Rectal smooth muscle tissue (tissue), 1 donor: ENCODE results near the gene RAD51B.

Source experiments
- H3K27ac ChIP-seq: one replicate; pipeline ENCODE4 v1.7.0; 2013; ENCODE audit warnings: low read depth, low read length, inconsistent platforms
- H3K27me3 ChIP-seq: one replicate; pipeline ENCODE4 v1.7.0; 2013; ENCODE audit warnings: low read length; ENCODE audit not compliant: control insufficient read depth, insufficient read depth
- H3K36me3 ChIP-seq: one replicate; pipeline ENCODE4 v1.7.0; 2013; ENCODE audit warnings: low read length; ENCODE audit not compliant: control insufficient read depth, insufficient read depth
- H3K4me1 ChIP-seq: one replicate; pipeline ENCODE4 v1.7.0; 2013; ENCODE audit warnings: low read length; ENCODE audit not compliant: control insufficient read depth, insufficient read depth
- H3K4me3 ChIP-seq: one replicate; pipeline ENCODE4 v1.7.0; 2013; ENCODE audit warnings: low read length
- H3K9ac ChIP-seq: one replicate; pipeline ENCODE4 v1.7.0; 2013; ENCODE audit warnings: low read length

Gene RAD51B

GRCh38 chr14:68568907-68569897 is 749.6 kb downstream of the RAD51B start:
- Histone ChIP-seq H3K36me3 (no peaks in the 10 kb centered on the region), H3K27ac (no peak overlapping the region), H3K9ac (no peak overlapping the region), H3K4me1 (peaks cover 11% of the 10 kb centered on the region), H3K4me3 (no peak overlapping the region), H3K27me3 (no peaks in the 10 kb centered on the region)

GRCh38 chr14:68569970-68570409 is 750.4 kb downstream of the RAD51B start:
- H3K4me3 ChIP-seq: no peak overlapping the region
- H3K27ac ChIP-seq: no peak overlapping the region
- no peaks in the 10 kb centered on the region for H3K27me3 ChIP-seq
- no peaks in the 10 kb centered on the region for H3K36me3 ChIP-seq
- H3K9ac ChIP-seq: no peak overlapping the region
- peaks cover 13% of the 10 kb centered on the region for H3K4me1 ChIP-seq

DNA sequence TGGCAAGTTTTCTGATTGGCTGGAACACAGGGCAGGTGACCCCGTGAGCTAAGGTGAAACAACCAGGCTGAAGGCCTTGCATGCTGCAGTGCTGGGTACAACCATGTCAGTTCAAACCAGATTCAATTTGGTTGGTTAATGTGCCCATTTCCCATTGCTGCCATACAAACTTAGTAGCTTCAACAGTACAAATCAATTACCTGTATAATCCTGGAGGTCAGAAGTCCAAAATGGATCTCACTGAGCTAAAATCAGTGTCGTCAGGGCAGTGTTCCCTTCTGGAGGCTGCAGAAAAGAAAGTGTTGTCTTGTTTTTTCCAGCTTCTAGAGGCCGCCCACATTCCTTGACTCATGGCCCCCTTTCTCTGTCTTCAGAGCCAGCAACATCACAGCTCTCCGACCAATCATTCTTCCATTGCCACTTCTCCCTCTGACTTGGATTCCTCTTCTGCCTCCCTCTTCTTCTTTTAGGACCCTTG is 751.6 kb downstream of the RAD51B start:
- Histone ChIP-seq H3K27ac (no peak overlapping the region), H3K27me3 (no peaks in the 10 kb centered on the region), H3K36me3 (no peaks in the 10 kb centered on the region), H3K9ac (no peak overlapping the region), H3K4me1 (peaks cover 11% of the 10 kb centered on the region), H3K4me3 (no peak overlapping the region)

DNA sequence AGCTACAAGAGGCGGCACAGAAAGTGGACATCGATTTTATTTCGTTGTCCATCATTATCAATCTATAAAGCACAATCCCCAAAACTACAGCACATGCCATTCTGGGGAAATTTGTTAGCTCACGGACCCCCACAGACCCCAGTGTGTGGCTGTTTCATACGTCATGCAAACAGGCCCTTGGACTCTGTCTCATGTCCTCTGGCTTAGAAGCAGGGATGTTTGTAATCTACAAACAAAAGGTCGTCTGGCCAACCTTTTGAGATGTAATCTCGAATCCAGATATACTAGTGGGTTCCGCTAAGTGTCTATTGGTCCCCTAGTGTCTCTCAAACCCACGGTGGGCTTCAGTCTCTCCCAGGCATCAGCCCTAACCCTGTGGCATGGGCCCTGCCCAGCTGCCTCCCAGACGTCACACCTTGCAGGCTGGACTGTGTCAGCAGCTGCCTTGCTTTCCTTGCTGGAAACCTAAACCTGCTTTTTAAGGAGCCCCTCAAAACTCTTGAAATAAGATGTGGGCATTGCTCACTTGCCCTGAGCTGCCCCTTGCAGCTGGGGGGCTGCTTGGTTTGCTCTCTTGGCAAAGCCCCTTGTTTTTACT is 752.4 kb downstream of the RAD51B start:
- Histone ChIP-seq H3K4me1 (peaks cover 11% of the 10 kb centered on the region), H3K9ac (no peak overlapping the region)

DNA sequence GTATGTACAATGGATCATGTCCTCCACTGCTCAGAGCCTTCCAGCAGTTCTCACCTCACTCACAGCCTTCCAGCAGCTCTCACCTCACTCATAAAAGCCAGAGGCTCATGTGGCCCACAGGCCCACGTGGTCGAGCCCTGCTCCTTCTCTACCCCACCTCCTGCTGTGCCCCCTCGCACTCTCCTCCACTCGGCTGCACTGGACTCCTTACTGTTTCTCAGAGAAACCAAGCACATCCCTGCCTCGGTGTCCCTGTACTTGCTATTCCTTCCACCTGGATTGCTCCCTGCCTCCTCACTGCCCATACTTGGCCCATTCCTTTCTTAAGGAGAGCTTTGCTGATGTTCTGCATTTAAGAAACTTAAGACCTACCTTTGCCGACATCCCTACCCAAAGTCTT is 753.5 kb downstream of the RAD51B start:
- Histone ChIP-seq H3K9ac (no peak overlapping the region), H3K4me3 (no peak overlapping the region), H3K4me1 (peaks cover 11% of the 10 kb centered on the region), H3K36me3 (no peaks in the 10 kb centered on the region), H3K27me3 (no peaks in the 10 kb centered on the region), H3K27ac (no peak overlapping the region)

More for the DNA sequence above, 752.4 kb downstream of the RAD51B start:
- Histone ChIP-seq H3K4me3 (no peak overlapping the region), H3K36me3 (no peaks in the 10 kb centered on the region), H3K27me3 (no peaks in the 10 kb centered on the region), H3K27ac (no peak overlapping the region)

DNA sequence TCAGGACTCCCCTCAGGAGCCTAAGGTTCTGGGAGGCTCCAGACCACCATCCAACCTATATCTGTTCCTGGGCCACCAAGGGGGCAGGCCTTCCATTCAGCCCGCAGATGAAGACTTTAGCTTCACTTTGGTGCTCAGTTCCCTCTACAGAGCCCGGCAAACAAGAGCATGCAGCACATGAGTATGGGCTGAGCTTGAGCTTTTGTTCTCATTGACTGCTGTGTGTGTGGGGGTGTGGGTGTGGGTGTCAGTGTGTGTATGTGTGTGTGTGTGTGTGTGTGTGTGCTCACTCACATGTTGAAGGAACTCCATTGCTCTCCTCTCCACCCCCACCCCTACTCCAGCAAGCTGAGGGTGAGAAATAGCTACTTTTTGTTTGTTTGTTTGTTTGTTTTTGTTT is 754.1 kb downstream of the RAD51B start:
- H3K4me1 ChIP-seq: peaks cover 10% of the 10 kb centered on the region
- no peaks in the 10 kb centered on the region for H3K36me3 ChIP-seq
- no peak overlapping the region for H3K9ac ChIP-seq
- no peak overlapping the region for H3K4me3 ChIP-seq
- H3K27me3 ChIP-seq: no peaks in the 10 kb centered on the region
- no peak overlapping the region for H3K27ac ChIP-seq

DNA sequence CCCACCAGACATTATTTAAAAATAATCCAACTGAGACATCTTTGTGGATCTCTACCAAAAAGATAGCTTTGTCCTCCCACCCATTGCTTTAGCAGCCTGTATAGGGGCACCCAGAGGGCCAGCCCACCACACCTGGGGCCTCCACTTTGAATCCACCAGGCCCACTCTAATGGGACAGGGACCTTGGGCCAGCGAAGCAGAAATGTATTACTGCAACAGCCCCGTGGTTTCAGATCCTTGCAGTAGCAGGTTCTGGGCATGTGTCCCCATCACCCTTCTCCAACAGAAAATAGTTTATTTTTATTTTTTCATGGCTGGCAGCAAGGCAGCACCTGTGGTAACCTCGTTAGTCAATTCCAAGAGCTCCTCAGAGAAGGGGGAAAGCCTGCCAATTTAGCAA is 754.9 kb downstream of the RAD51B start:
- Histone ChIP-seq H3K4me1 (peaks cover 4% of the 10 kb centered on the region), H3K27me3 (no peaks in the 10 kb centered on the region)

DNA sequence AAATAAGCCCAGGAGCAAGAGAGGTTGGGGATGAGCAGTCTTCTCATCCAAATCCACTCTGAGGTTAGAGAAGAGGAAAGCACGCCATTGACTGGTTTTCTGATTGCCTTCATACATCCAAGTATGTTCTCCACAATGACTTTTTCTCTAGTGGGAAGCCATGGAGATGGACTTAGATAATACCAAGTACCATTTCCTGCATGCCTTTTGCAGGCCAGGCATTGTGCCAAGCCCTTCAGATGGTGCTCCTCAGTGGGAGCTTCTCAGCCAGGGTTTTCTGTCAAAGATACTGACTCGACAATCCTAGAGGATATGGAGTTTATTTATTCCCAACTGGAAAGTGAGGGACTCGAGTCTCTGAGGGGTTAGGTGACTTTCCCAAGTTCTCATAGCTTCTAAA is 755.3 kb downstream of the RAD51B start:
- H3K4me1 ChIP-seq: peaks cover 4% of the 10 kb centered on the region
- H3K4me3 ChIP-seq: no peak overlapping the region
- H3K36me3 ChIP-seq: no peaks in the 10 kb centered on the region
- no peak overlapping the region for H3K27ac ChIP-seq
- H3K27me3 ChIP-seq: no peaks in the 10 kb centered on the region
- H3K9ac ChIP-seq: no peak overlapping the region

More for the DNA sequence above, 754.9 kb downstream of the RAD51B start:
- Histone ChIP-seq H3K36me3 (no peaks in the 10 kb centered on the region), H3K9ac (no peak overlapping the region), H3K27ac (no peak overlapping the region), H3K4me3 (no peak overlapping the region)

DNA sequence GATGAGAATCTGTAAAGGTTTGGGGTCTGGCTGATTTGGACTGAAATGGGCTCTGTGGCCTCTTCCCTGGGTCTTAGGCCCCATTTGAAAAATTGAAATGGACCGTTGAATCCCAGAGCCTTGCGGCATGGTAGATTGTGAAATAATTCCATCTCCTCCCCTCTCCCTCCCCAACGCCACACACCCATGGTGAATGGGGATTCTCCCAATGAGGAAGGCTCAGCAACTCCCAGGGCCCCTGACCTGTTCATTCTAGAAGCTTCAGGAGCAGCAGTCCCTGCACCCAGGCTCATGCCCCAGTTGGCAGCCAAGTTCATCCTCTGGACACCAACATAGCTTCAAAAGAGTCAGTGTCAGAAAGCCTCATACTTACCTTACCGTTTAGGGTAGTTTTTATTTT is 755.8 kb downstream of the RAD51B start:
- H3K4me3 ChIP-seq: no peak overlapping the region
- H3K27ac ChIP-seq: no peak overlapping the region
- H3K36me3 ChIP-seq: no peaks in the 10 kb centered on the region
- H3K4me1 ChIP-seq: peaks cover 4% of the 10 kb centered on the region
- H3K27me3 ChIP-seq: no peaks in the 10 kb centered on the region
- no peak overlapping the region for H3K9ac ChIP-seq

- H3K4me3 ChIP-seq: no peak overlapping the region
- H3K27ac ChIP-seq: no peak overlapping the region
- H3K27me3 ChIP-seq: no peaks in the 10 kb centered on the region
- peaks cover 4% of the 10 kb centered on the region for H3K4me1 ChIP-seq
- no peak overlapping the region for H3K9ac ChIP-seq
- H3K36me3 ChIP-seq: no peaks in the 10 kb centered on the region
Observed at GRCh38 chr14:68576031-68576430, 756.5 kb downstream of the RAD51B start.

GRCh38 chr14:68576496-68577244 is 757.1 kb downstream of the RAD51B start:
- Histone ChIP-seq H3K9ac (no peak overlapping the region), H3K27ac (no peak overlapping the region), H3K4me3 (no peak overlapping the region), H3K4me1 (peaks cover 4% of the 10 kb centered on the region), H3K27me3 (no peaks in the 10 kb centered on the region), H3K36me3 (no peaks in the 10 kb centered on the region)
